Measurements from ENCODE around the gene TMEM30A.

The TMEM30A gene

DNA sequence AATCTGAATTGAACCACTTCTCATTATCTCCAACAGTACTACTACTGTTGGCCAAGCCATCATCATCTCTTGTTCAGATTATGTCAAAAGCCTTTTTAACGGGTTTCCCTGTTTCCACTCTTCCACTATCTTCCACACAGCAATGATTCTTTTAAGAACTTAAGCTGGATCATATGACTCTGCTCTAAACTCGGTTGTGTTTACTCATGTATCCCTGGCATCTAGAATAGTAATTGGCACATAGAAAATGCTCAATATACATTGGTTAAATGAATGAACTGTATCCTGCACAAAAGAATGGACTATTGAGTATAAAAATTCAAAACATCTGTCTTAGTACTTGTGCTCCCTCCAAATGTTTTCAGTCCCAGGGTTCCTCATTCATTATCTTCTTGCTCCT lies 38.2 kb downstream of the TMEM30A start:
- Histone ChIP-seq H3K4me3 (ENCODE audit: low read depth, low read length) (no peak overlapping the region), H3K27ac (no peak overlapping the region), H3K36me3 (replicated peaks) (no peaks in the 10 kb centered on the region), H3K27me3 (replicated peaks) (no peaks in the 10 kb centered on the region)
- in situ Hi-C loops (cut with HindIII; ENCODE audit: low pct_ligation_motif_present, low sequenced_read_pairs): no loop called here
- TF ChIP-seq, protein P1, sequence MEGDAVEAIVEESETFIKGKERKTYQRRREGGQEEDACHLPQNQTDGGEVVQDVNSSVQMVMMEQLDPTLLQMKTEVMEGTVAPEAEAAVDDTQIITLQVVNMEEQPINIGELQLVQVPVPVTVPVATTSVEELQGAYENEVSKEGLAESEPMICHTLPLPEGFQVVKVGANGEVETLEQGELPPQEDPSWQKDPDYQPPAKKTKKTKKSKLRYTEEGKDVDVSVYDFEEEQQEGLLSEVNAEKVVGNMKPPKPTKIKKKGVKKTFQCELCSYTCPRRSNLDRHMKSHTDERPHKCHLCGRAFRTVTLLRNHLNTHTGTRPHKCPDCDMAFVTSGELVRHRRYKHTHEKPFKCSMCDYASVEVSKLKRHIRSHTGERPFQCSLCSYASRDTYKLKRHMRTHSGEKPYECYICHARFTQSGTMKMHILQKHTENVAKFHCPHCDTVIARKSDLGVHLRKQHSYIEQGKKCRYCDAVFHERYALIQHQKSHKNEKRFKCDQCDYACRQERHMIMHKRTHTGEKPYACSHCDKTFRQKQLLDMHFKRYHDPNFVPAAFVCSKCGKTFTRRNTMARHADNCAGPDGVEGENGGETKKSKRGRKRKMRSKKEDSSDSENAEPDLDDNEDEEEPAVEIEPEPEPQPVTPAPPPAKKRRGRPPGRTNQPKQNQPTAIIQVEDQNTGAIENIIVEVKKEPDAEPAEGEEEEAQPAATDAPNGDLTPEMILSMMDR (IDR thresholded peaks at IDR 0.05; ENCODE audit: low read depth, low read length, missing control alignments): no peak
- DNase-seq: no peak

DNA sequence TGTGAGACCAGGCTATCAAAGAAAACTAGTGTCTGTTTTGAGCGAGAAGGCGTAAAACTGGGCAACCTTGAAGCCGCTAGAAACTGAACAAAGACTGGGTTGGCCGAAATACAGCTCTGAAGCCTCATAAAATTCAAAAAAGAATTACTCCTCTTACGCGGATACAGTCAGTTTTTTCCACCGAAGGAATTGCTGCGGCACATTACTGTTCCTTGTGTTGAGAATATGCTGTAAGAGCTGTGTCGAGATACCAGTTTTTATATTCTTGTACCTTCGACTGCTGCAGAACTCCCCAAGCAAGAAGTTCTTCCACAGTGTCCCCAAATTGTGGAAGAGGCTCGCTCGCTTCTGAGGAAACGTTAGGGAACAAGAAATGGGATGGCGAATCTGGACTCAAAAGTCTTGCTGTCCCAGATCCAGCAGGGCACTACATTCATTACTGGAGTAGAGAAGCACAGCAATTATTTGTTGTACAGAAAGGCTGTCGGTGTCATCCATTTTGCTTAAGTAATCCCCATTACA lies 40.5 kb downstream of the TMEM30A start:
- Histone ChIP-seq H3K27ac (peak overlapping the region; percentile 81), H3K4me3 (ENCODE audit: low read depth, low read length) (peak overlapping the region; percentile 79), H3K36me3 (replicated peaks) (peaks cover 10% of the 10 kb centered on the region), H3K27me3 (replicated peaks) (no peaks in the 10 kb centered on the region)
- in situ Hi-C loops (cut with HindIII; ENCODE audit: low pct_ligation_motif_present, low sequenced_read_pairs): no loop called here
- no peak for DNase-seq
- TF ChIP-seq, protein P1 (IDR thresholded peaks at IDR 0.05; ENCODE audit: low read depth, low read length, missing control alignments): no peak

DNA sequence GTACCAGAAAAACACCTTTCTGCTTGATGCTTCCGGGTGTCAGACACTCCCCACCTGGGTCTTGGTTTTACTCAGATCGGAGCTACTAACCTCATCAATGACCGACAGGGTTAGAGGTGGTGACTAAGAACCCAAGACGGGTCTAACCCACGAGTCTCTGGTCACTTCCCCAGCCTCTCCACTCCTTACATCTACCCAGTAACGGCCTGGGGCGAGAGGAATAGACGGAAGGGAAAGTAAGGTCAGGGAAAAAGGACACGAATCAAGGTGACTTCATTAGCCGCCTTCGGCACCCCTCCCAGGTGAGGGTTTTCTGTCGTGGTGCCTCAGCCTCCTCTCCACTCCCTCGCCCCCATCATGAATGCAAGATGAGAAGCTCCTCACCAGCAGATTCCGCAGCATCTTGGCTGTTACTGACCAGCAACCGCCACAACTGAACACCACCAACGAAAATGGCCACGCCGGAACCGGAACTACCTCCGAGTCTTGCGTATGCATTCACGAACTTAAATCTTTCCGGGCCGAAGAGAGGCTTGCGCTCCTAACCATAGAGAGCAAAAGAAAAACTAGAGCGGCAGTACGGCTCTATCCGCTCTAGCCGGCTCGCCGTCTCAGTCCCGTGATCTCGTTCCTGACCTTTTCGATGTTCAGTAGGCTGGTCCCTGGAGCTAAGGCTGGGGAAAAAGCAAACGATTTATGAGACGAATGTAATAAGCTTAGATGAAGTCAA lies 41.1 kb downstream of the TMEM30A start, which contains the start of gene COX7A2:
Gene COX7A2, minus strand, starts transcription at position 469 of the 730 bp plus-strand sequence. Its CDS starts 67 bp downstream, at position 402.
- peak; percentile 99 for DNase-seq
- TF ChIP-seq, protein P1 (IDR thresholded peaks at IDR 0.05; ENCODE audit: low read depth, low read length, missing control alignments): no peak
- H3K4me3 ChIP-seq (ENCODE audit: low read depth, low read length): peak within 1 kb of the TSS; percentile 79
- H3K27me3 ChIP-seq (replicated peaks): no peaks in the 10 kb centered on the region
- peaks cover 15% of the 10 kb centered on the region for H3K36me3 ChIP-seq (replicated peaks)
- in situ Hi-C loops (cut with HindIII; ENCODE audit: low pct_ligation_motif_present, low sequenced_read_pairs): no loop called here
- H3K27ac ChIP-seq: peak within 1 kb of the TSS; percentile 81

DNA sequence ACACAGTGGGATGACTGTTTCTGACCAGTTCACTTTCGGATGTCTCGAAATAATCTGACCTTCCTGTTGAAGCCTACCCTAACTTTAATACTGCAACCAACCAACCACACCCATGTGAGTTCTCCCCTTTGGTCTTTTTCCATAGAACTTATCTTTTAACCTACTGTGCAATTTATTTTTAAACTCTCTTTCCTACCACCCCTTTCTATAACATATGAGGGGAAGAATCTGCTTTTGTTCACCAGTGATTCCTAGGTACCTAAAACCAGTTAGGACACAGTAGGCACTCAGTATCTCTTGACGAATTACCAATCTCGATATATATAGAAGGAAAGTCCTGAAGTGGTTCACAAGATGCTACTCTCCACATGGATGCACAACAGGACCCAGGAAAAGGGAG lies 48.0 kb downstream of the TMEM30A start:
- Histone ChIP-seq H3K27me3 (replicated peaks) (no peaks in the 10 kb centered on the region), H3K4me3 (ENCODE audit: low read depth, low read length) (no peak overlapping the region), H3K27ac (no peak overlapping the region), H3K36me3 (replicated peaks) (peaks cover 19% of the 10 kb centered on the region)
- DNase-seq: no peak
- in situ Hi-C loops (cut with HindIII; ENCODE audit: low pct_ligation_motif_present, low sequenced_read_pairs): no loop called here
- TF ChIP-seq, protein P1 (IDR thresholded peaks at IDR 0.05; ENCODE audit: low read depth, low read length, missing control alignments): no peak

GRCh38 chr6:75235271-75235670 lies 49.3 kb downstream of the TMEM30A start:
- Histone ChIP-seq H3K36me3 (replicated peaks) (peaks cover 19% of the 10 kb centered on the region), H3K27me3 (replicated peaks) (no peaks in the 10 kb centered on the region), H3K27ac (no peak overlapping the region), H3K4me3 (ENCODE audit: low read depth, low read length) (no peak overlapping the region)
- TF ChIP-seq, protein P1 (IDR thresholded peaks at IDR 0.05; ENCODE audit: low read depth, low read length, missing control alignments): no peak
- in situ Hi-C loops (cut with HindIII; ENCODE audit: low pct_ligation_motif_present, low sequenced_read_pairs): no loop called here
- no peak for DNase-seq

Data from brain microvascular endothelial cell (primary cell).